A549 (cell line): Measurements from ENCODE around the gene MOCS1.

ENCODE experiments used
- CTCF ChIP-seq: fragments of >200 bp; sonication (Bioruptor Twin); formaldehyde crosslinking; IDR thresholded peaks from 3 replicates; pipeline ENCODE4 v1.5.1; 2016
- EHMT2 ChIP-seq: fragments of 200-600 bp; sonication (generic); IDR thresholded peaks from 2 replicates; pipeline ENCODE4 v1.6.1; 2016; ENCODE audit warnings: antibody characterized with exemption, low read depth, mild to moderate bottlenecking, moderate library complexity
- ELK1 ChIP-seq: fragments of 150-350 bp; IDR thresholded peaks from 2 replicates; pipeline ENCODE4 v1.6.1; 2014; ENCODE audit warnings: low read depth, mild to moderate bottlenecking, low read length
- EP300 ChIP-seq, 2 experiments: fragments of >200 bp; sonication (Bioruptor Twin); formaldehyde crosslinking; IDR thresholded peaks; 2 replicates in 1 of 2; 3 replicates in 1 of 2; pipeline ENCODE4 v1.6.1; 2016 to 2017
- ESRRA ChIP-seq: fragments of 150-350 bp; IDR thresholded peaks from 2 replicates; pipeline ENCODE4 v1.6.1; 2014; ENCODE audit warnings: mild to moderate bottlenecking, low read length, borderline replicate concordance
- KDM5A ChIP-seq: fragments of 200-600 bp; sonication (generic); IDR thresholded peaks from 2 replicates; pipeline ENCODE4 v1.6.1; 2016; ENCODE audit warnings: antibody characterized with exemption, mild to moderate bottlenecking
- MAFK ChIP-seq: fragments of 450-650 bp; IDR thresholded peaks from 2 replicates; pipeline ENCODE4 v1.6.1; 2014; ENCODE audit not compliant: partially characterized antibody
- MAX ChIP-seq: IDR thresholded peaks from 2 replicates; pipeline ENCODE4 v1.6.1; 2012
- NFE2L2 ChIP-seq: fragments of 150-350 bp; conservative IDR thresholded peaks from 2 replicates; pipeline ENCODE4 v1.6.1; 2014; ENCODE audit warnings: low read length
- POLR2A ChIP-seq: IDR thresholded peaks from 2 replicates; pipeline ENCODE4 v1.6.1; 2012; ENCODE audit warnings: mild to moderate bottlenecking, low read length
- RFX5 ChIP-seq: fragments of 450-650 bp; IDR thresholded peaks from 2 replicates; pipeline ENCODE4 v1.7.1; 2014; ENCODE audit warnings: antibody characterized with exemption, mild to moderate bottlenecking, moderate library complexity
- SMC3 ChIP-seq: fragments of >200 bp; sonication (Bioruptor Twin); formaldehyde crosslinking; IDR thresholded peaks from 3 replicates; pipeline ENCODE4 v1.6.1; 2018; ENCODE audit warnings: inconsistent platforms
- ZSCAN20 ChIP-seq: fragments of 250-450 bp; sonication (Bioruptor Pico); IDR thresholded peaks from 2 replicates; pipeline ENCODE4 v1.8.0; 2022; ENCODE audit warnings: mild to moderate bottlenecking, moderate library complexity
- TF ChIP-seq, protein P1 (sequence below): fragments of 200-600 bp; sonication (generic); IDR thresholded peaks from 2 replicates; pipeline ENCODE4 v1.6.1; 2016; ENCODE audit warnings: antibody characterized with exemption, mild to moderate bottlenecking, moderate library complexity

GRCh38 chr6:39876826-39877225, 57.4 kb downstream of the MOCS1 start:
- TF ChIP-seq KDM5A: no peak
- no peak for TF ChIP-seq RFX5
- no peak for TF ChIP-seq EHMT2
- no peak for TF ChIP-seq EP300 (IDR thresholded peaks at IDR 0.05)
- TF ChIP-seq, protein P1, sequence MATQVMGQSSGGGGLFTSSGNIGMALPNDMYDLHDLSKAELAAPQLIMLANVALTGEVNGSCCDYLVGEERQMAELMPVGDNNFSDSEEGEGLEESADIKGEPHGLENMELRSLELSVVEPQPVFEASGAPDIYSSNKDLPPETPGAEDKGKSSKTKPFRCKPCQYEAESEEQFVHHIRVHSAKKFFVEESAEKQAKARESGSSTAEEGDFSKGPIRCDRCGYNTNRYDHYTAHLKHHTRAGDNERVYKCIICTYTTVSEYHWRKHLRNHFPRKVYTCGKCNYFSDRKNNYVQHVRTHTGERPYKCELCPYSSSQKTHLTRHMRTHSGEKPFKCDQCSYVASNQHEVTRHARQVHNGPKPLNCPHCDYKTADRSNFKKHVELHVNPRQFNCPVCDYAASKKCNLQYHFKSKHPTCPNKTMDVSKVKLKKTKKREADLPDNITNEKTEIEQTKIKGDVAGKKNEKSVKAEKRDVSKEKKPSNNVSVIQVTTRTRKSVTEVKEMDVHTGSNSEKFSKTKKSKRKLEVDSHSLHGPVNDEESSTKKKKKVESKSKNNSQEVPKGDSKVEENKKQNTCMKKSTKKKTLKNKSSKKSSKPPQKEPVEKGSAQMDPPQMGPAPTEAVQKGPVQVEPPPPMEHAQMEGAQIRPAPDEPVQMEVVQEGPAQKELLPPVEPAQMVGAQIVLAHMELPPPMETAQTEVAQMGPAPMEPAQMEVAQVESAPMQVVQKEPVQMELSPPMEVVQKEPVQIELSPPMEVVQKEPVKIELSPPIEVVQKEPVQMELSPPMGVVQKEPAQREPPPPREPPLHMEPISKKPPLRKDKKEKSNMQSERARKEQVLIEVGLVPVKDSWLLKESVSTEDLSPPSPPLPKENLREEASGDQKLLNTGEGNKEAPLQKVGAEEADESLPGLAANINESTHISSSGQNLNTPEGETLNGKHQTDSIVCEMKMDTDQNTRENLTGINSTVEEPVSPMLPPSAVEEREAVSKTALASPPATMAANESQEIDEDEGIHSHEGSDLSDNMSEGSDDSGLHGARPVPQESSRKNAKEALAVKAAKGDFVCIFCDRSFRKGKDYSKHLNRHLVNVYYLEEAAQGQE: no peak
- no peak for TF ChIP-seq CTCF
- no peak for TF ChIP-seq POLR2A
- no peak for TF ChIP-seq ESRRA
- TF ChIP-seq SMC3: no peak
- TF ChIP-seq NFE2L2: no peak
- TF ChIP-seq ZSCAN20: no peak
- no peak for TF ChIP-seq MAX
- no peak for TF ChIP-seq MAFK
- TF ChIP-seq ELK1: no peak
